GM19438 (cell line): Measurements from ENCODE around the gene TGFBR3.
"Not testable (repeated sequence)": the region's sequence is repeated elsewhere in the genome, so short reads cannot be mapped to it uniquely, and the experiment has no call there.

Experiments used
- ATAC-seq: cut with Tn5 transposase; IDR thresholded peaks from one replicate; pipeline ENCODE4 v1.9.1; 2021; ENCODE audit warnings: low read depth; ENCODE audit not compliant: unreplicated experiment

Gene TGFBR3

DNA sequence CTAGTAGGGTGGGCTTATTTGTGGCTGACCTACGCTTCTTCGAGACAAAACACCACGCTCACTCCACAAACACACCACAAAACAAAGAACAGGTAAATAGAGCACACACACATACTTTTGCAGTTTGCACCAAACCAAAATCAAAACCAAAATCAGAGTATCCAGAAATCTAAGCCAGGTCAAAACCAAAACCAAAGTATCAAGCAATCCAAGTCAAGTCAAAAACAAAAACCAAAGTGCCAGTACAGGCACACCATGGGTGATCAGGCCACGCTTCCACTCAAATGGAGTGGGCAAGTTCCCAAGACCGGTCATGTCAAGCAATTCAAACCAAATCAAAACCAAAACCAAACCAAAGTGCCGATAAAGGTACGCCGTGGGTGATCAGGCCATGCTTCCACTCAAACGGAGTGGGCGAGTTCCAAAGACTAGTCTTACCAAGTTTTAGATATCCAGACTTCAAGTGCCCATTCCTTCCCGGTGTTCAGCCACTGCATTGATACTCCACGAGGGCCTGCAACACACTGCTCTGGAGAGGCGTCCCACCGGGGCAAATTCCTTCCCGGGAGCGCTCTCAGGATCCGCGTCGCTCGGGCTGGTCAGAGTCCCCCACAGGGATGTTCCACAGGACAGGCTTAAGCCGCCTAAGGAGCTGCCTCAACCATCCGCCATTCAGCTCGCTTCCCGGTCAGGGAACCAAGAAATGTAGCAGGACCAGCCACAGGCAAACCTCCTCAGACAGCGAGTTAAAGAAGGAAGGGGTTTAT, 216.2 kb downstream of the TGFBR3 start:
- ATAC-seq = no peak

DNA sequence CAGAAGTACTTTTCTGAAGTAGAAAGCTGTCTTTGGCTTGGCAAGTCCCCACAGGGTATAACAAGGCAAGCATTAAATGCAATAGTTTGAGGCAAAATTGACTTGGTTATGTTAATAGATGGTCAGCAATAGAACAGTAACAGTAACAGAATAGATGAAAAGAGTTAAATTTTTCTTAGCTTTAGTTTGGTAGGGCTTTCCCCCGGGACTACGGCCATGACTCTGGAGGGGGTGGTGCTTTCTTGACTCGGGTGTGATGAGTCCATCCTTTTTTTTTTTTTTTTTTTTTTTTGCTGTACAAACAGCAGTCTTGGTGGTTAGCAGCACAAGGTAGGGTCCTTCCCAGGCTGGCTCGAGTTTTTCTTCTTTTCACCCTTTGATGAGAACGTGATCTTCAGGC, 219.3 kb downstream of the TGFBR3 start:
- not testable (repeated sequence) for ATAC-seq

DNA sequence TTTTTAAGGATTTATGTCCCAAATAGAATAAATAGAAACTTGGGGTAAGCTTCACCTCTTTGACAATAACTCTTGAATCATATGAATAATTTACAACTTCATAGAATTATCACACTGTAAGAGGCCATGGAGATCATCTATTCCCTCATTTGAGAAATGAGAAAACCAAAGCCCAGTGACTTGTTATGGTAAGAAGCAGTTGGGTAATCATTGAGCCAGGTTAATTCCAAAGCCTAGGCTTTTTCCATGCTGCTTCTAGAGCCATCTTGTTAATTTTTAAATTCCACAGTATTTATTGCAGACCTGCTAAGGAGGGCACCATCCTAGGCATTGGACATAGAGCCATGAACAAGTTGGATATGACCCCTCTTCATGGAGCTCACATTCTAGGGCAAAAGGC, 224.8 kb downstream of the TGFBR3 start:
- ATAC-seq = no peak

DNA sequence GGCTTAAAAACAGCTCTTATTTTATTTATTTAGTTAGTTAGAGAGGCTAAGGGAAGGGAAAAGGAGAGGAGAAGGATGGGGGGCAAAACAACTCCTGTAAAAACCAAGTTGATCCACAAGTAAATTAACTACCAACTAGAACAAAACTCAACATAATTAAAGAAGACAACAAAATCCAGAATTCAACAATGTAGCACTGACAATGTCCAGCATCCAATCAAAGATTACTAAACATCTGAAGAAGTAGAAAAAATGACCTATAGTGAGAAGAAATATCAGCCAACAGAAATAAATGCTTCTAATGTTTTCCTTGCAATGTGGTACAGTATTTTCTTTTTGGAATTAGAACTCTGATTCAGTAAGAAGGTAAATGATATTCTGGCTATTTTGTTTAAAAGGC, 225.2 kb downstream of the TGFBR3 start:
- no peak for ATAC-seq

DNA sequence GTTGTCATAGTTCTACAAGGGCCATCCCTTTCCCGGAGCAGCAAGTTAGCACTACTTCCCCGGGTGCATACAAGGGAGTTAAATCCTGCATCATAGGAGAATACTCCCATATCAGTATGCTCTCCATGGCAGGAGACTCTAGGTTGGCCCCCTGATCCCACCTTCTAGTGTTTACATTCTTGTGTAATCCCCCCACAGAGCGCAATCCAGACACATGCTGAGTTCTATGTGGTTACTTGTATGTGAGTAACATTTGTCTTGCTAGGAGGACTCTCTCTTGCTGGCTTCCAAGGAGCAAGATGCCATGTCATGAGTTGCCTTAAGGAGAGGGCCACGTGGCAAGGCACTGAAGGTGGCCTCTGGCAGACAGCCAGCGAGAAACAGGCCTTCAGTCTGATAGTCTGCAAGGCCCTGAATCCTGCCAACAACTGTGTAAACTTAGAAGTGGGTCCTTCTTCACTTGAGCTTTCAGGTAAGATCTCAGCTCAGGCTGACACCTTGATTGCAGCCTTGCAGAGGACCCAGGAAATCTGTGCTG, 230.0 kb downstream of the TGFBR3 start:
- ATAC-seq = no peak

DNA sequence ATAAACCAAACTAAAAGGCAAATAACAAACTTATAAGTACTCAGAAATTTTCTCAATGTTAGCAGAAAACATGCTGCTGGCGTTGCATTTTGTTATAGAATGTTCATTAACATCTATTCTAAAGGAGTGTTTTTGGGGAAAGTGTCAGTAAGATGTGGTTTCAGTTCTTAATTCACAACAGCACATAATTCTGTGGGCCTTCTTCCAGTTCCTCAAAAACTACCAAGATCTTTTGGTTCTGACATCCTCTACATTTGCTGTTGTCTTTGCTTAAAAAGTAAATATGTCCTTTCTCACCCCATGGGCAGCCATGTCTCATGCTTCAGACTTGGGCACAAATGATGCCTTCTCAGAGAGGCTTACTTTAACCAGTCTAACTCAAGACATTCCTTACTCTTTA, 232.8 kb downstream of the TGFBR3 start:
- ATAC-seq = no peak

DNA sequence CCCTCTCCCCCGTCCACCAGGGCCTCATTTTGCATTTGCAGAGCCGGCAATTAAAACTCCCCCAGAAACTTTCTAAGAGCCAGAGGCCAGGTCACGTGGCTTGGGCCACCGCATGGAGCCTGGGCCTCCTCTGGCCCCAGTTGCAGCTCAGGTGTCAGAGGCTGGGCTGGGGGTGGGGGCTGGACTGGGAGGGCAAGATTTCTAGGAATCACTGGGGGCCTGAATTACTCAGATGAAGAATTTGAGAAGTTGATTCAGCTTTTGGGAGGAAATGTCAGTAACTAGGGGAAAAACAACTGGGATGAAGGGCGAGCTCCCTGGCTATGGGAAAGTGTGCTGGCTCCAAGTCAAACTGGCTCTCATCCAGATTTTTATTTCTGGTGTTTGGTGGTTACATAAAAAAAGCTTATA, 234.3 kb downstream of the TGFBR3 start:
- no peak for ATAC-seq

DNA sequence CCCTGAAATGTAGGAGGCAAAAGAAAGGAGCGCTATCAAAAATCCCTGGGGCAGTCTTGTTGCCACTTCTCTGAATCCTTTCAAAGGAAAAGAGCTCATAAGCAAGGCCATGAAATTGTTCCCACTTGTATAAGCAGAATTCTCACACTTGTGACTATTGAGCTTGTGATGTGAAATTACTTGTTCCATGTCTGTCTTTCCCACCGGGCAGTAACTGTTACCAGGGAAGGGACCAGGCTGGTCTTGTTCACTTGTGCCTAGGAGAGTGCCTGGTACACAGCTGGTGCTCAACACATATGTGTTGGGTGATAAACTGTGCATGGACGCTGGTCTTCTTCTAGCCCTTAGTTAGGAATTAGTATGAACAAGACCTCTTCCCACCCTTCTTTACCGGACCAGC, 234.7 kb downstream of the TGFBR3 start:
- ATAC-seq = no peak

DNA sequence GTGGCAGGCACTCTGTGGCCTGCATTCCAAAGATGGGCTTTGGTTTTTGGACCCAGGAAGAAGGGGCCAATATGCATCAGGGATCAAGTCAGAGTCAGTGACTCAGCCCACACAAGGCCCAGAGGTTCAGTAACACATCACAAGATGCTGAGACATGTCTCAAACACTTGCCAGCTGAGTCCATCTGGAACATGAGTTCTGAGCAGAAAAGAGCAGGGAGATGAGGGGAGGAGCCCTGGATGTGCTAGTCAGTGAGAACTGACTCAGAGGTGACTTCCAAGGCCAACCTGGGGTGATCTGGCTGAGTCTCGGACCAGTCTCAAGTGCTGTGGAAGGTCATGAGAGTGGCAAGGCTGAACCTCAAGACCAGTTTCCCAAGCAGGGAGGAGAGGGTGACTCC, 235.2 kb downstream of the TGFBR3 start:
- ATAC-seq = no peak

DNA sequence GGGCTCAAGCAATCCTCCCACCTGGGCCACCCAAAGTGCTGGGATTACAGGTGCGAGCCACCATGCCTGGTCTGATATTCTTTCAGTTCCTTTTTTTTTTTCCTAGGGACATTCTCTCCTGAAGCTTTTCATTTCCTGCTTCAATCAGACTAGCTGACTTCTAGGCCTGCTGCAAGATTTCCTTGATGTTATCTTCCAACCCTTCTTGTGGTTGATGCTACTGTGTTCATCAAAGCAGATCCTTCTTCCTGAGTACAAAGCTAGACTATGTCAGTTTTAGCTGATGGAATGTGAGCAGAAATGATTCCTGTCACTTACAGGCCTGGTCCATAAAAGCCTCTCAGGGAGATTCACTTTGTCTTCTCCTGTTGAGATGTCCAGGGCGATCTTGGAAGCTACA, 238.9 kb downstream of the TGFBR3 start:
- ATAC-seq = no peak

DNA sequence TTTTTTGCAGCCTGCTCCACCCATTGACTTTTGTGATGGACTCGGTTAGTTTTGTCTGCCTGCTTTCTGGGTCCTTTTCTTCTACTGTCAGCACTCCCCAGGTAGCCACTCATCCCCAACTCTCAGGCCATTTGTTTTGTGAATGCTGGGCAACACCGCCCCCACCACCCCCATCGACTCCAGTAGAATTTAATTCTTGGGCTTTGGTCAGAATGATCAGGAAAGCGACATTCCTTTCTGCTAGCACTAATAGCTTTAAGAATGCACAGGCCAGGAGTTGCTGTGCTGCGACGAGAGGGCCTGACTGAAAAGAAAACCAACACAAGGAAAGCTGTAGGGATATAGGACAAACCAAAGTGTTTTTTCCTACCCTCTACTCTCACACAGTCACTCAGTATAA, 240.9 kb downstream of the TGFBR3 start:
- no peak for ATAC-seq

DNA sequence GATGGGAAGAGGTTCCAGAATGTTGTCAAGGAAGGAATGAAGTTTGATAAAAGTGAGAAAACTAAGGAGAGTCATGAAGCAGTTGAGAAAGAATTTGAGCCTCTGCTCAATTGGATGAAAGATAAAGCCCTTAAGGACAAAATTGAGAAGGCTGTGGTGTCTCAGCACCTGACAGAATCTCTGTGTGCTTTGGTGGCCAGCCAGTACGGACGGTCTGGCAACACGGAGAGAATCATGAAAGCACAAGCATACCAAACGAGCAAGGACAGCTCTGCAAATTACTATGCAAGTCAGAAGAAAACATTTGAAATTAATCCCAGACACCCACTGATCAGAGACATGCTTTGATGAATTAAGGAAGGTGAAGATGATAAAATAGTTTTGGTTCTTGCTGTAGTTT, 242.5 kb downstream of the TGFBR3 start:
- no peak for ATAC-seq

DNA sequence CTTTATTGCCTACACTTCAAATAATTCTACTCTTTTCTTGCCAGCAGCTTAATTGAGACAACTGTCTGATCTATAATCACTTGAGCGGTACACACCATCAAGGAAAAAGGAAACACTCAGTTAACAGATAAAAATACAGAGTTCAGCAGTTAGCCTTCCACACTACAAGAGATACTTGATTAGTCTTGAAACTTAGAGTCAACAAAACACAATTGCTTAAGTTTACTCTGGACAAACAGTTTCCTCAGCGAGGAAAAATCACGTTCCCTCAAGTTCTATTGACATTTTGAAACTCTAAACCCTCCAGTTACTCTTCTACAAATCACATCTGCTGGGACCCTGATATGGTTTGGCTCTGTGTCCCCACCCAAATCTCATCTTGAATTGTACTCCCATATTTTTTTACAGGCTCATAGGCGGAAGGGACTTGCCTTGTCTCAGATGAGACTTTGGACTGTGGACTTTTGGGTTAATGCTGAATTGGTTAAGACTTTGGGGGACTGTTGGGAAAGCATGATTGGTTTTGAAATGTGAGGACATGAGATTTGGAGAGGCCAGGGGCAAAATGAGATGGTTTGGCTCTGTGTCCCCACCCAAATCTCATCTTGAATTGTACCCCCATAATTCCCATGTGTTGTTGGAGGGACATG, 244.9 kb downstream of the TGFBR3 start:
- ATAC-seq = no peak

DNA sequence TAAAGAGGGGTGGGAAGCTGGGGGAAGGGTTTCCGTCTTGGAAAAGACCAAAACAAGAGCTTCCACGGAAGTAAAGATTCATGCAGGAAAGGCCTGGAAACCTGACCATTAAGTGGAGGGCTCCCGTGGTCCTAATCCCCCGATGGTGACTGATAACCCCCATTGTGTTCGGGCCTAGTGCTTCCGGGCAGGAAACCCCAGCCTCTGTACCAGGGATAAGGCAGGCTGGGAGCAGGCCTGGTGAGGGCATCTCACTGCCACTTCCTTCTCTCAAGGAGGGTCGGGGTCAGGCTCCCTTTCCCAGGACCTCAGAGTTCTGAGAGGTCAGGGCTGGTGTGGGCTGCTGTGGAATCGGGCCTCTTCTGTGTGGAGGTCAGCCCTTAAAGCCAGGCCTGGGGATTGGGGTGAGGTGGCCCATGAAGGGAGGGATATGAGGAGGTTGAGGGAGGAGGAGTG, 248.4 kb downstream of the TGFBR3 start:
- no peak for ATAC-seq

DNA sequence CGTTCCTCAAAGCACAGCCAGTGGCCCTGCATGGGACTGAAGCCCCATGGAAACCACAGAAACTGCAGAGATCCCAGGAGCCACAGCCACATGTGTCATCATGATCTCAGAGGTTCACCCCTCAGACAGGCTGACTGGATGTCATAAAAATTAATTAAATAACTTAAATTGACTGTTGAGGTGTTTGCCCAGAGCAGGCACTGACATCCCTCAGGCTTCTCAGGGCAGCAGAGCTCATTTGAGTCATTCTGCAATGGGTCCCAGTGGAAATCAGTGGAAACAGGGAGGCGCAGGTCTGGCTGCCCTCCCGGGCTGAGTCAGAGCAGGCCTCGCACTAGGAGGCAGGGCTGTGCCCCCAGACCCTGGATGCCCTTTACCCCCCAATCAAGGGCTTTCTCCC, 250.2 kb downstream of the TGFBR3 start:
- ATAC-seq = no peak

DNA sequence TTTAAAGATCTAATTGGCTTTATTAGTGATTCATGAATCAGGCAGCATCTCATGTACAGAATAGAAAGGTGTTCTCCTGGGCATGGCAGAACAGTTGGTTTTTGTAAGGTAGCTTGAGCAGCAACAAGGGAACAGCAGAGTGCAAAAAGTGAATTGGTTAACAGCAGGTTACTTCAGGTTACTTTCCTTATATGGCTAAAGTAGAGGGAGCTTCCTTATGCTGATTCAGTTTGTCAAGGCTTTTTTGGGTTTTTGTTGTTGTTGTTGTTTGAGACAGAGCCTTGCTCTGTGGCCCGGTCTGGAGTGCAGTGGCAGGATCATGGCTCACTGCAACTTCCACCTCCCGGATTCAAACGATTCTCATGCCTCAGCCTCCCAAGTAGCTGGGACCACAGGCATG, 252.5 kb downstream of the TGFBR3 start:
- no peak for ATAC-seq

DNA sequence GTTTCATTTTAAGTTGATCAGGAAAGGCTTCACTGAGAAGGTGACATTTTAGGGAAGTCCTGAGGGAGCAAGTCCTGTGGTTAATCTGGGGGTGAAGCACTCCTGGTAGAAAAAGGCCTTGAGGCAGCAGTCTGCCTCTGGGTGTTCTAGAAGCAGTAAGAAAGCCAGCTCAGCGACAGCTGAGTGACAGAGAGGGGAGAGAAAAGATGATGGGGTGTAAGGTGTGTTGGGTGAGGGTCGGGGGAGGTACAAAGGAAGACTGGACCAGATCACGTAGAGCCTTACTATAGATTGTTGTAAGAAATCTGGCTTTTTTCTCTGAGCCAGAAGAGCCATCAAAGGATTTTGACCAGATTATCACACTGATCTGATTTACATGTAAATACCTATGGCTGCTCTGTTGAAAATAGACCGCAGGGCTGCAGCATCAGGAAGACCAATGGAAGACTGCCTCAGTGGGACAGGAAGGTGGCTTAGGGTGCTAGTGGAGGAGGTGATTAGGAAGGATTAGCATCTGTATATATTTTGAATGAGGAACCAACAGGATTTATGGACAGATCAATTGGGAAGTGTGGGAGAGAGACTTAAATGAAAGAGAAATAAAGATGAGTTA, 254.1 kb downstream of the TGFBR3 start:
- ATAC-seq = no peak

DNA sequence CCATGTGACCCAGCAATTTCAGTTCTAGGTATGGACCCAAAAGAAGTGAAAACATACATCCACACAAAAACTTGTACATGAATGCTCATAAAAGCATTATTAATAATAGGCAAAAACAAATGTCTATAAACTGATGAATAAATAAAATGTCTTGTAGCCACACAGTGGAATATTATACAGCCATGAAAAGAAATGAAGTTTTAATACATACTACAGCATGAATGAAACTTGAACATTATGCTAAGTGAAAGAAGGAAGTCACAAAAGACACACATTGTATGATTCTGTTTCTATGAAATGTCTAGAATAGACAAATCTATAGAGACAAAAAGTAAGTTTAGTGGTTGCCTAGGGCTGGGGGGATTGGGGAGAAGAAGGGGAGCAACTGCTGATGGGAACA, 255.1 kb downstream of the TGFBR3 start:
- no peak for ATAC-seq
